GM23338 (cell line): ENCODE data around the gene SV2C. TPM values are rescaled to one million over a fixed set of nuclear protein-coding genes. Genes with fewer than 3 reads are reported as not detected.
"Not testable (repeated sequence)": the region's sequence is repeated elsewhere in the genome, so short reads cannot be mapped to it uniquely, and the experiment has no call there.

Experiments
- ATAC-seq: fragments of 200-7000 bp; cut with Tn5 transposase; 3 replicates; pipeline ENCODE4 v1.9.1; 2020
- DNase-seq: peaks from one replicate; pipeline ENCODE4 v3.0.0-alpha.2; 2015; ENCODE audit warnings: low spot score
- H2AFZ ChIP-seq: fragments of 200-600 bp; sonication (generic); 2 replicates; pipeline ENCODE4 v1.8.0; 2016; ENCODE audit warnings: antibody characterized with exemption, mild to moderate bottlenecking, moderate library complexity
- H3F3A ChIP-seq: fragments of 200-600 bp; sonication (generic); replicated peaks from 2 replicates; pipeline ENCODE4 v1.8.0; 2017; ENCODE audit warnings: antibody characterized with exemption, mixed run types, low read depth
- H3K27ac ChIP-seq: fragments of 200-600 bp; sonication (generic); 2 replicates; pipeline ENCODE4 v1.6.1; 2016; ENCODE audit warnings: low read depth
- H3K27me3 ChIP-seq: fragments of 200-600 bp; sonication (generic); 2 replicates; pipeline ENCODE4 v1.8.0; 2016; ENCODE audit warnings: mild to moderate bottlenecking, mixed run types, moderate library complexity; ENCODE audit not compliant: insufficient read depth
- H3K36me3 ChIP-seq: fragments of 200-600 bp; sonication (generic); 2 replicates; pipeline ENCODE4 v1.8.0; 2016; ENCODE audit warnings: mild to moderate bottlenecking; ENCODE audit not compliant: insufficient read depth
- H3K4me1 ChIP-seq: fragments of 200-600 bp; sonication (generic); 2 replicates; pipeline ENCODE4 v1.8.0; 2016; ENCODE audit warnings: mild to moderate bottlenecking, moderate library complexity; ENCODE audit not compliant: insufficient read depth
- H3K4me2 ChIP-seq: fragments of 200-600 bp; sonication (generic); 2 replicates; pipeline ENCODE4 v1.7.1; 2017; ENCODE audit warnings: mixed run types
- H3K4me3 ChIP-seq: fragments of 200-600 bp; sonication (generic); 2 replicates; pipeline ENCODE4 v1.6.1; 2016; ENCODE audit warnings: mixed run types
- H3K79me2 ChIP-seq: fragments of 200-600 bp; sonication (generic); replicated peaks from 2 replicates; pipeline ENCODE4 v1.8.0; 2017; ENCODE audit warnings: mild to moderate bottlenecking; ENCODE audit not compliant: insufficient read depth
- H3K9me2 ChIP-seq: fragments of 200-600 bp; sonication (generic); 2 replicates; pipeline ENCODE4 v1.8.0; 2017; ENCODE audit not compliant: insufficient read depth
- H4K20me1 ChIP-seq: fragments of 200-600 bp; sonication (generic); replicated peaks from 2 replicates; pipeline ENCODE4 v1.8.0; 2017; ENCODE audit warnings: mild to moderate bottlenecking; ENCODE audit not compliant: insufficient read depth
- H3K27ac Mint-ChIP-seq: 2 replicates; pipeline ENCODE4 v1.8.0; 2020; ENCODE audit warnings: inconsistent platforms, mild to moderate bottlenecking, moderate library complexity, mixed read lengths
- H3K27me3 Mint-ChIP-seq: 3 replicates; pipeline ENCODE4 v1.8.0; 2022; ENCODE audit warnings: low read depth, mild to moderate bottlenecking, moderate library complexity, mixed read lengths, inconsistent platforms; ENCODE audit not compliant: insufficient read depth, poor library complexity
- H3K36me3 Mint-ChIP-seq: 3 replicates; pipeline ENCODE4 v1.8.0; 2021; ENCODE audit warnings: low read depth, mild to moderate bottlenecking, inconsistent platforms, moderate library complexity, mixed read lengths
- H3K4me1 Mint-ChIP-seq: 3 replicates; pipeline ENCODE4 v1.8.0; 2020; ENCODE audit warnings: mild to moderate bottlenecking, inconsistent platforms, mixed read lengths
- H3K4me3 Mint-ChIP-seq: 3 replicates; pipeline ENCODE4 v1.8.0; 2021; ENCODE audit warnings: moderate library complexity, mild to moderate bottlenecking, inconsistent platforms, mixed read lengths
- H3K9me3 Mint-ChIP-seq: 3 replicates; pipeline ENCODE4 v1.8.0; 2020; ENCODE audit warnings: moderate library complexity, mild to moderate bottlenecking, inconsistent platforms, mixed read lengths
- CREB1 ChIP-seq: fragments of 250-450 bp; sonication (Bioruptor Pico); IDR thresholded peaks from 2 replicates; pipeline ENCODE4 v1.5.0; 2020; ENCODE audit warnings: low read depth, mild to moderate bottlenecking, moderate library complexity
- EZH2 ChIP-seq: fragments of 200-600 bp; sonication (generic); IDR thresholded peaks from one replicate; pipeline ENCODE4 v1.8.0; 2017; ENCODE audit warnings: antibody characterized with exemption, mild to moderate bottlenecking, low read depth; ENCODE audit not compliant: unreplicated experiment
- NANOG ChIP-seq: IDR thresholded peaks from 2 replicates; pipeline ENCODE4 v1.6.1; 2016; ENCODE audit warnings: antibody characterized with exemption, borderline replicate concordance
- POLR2AphosphoS5 ChIP-seq: IDR thresholded peaks from 2 replicates; pipeline ENCODE4 v1.6.1; 2016; ENCODE audit warnings: antibody characterized with exemption, low read depth
- STAT1 ChIP-seq: IDR thresholded peaks from one replicate; pipeline ENCODE4 v1.6.1; 2016; ENCODE audit warnings: antibody characterized with exemption; ENCODE audit not compliant: unreplicated experiment
- ZNF114 ChIP-seq: fragments of 250-450 bp; sonication (Bioruptor Pico); IDR thresholded peaks from 2 replicates; pipeline ENCODE4 v1.5.0; 2020; ENCODE audit warnings: mild to moderate bottlenecking, moderate library complexity
- ZNF331 ChIP-seq: fragments of 250-450 bp; sonication (Bioruptor Pico); IDR thresholded peaks from 2 replicates; pipeline ENCODE4 v1.5.0; 2020; ENCODE audit warnings: low read depth, mild to moderate bottlenecking, moderate library complexity
- polyA plus RNA-seq: library from polyadenylated mRNA; unstranded; fragments of >200 nt; fragmentation: Nextera tagmentation; extraction: Ambion mirVana; gene quantifications from 2 replicates; pipeline ENCODE4 v1.2.1, GENCODE V29; 2016
- total RNA-seq: library from RNA; depleted of rRNA; stranded (reverse); fragments of >200 nt; shearing (Covaris generic); gene quantifications from 2 replicates; pipeline ENCODE4 v1.2.3, GENCODE V29; 2014
- TF ChIP-seq, protein P1 (sequence below): IDR thresholded peaks from one replicate; pipeline ENCODE4 v1.6.1; 2018; ENCODE audit warnings: antibody characterized with exemption; ENCODE audit not compliant: unreplicated experiment
- TF ChIP-seq, protein P2 (sequence below): IDR thresholded peaks from 2 replicates; pipeline ENCODE4 v1.6.1; 2016; ENCODE audit warnings: antibody characterized with exemption
- TF ChIP-seq, protein P3 (sequence below), 2 experiments: fragments of 200-600 bp in 1 of 2; sonication (generic) in 1 of 2; conservative IDR thresholded peaks; 2 replicates each; pipeline versions ENCODE4 v1.5.1 to v1.6.1; 2016 to 2017; ENCODE audit warnings: antibody characterized with exemption in 2 of 2, low read depth in 2 of 2, mild to moderate bottlenecking in 2 of 2, moderate library complexity in 1 of 2

Gene SV2C
- total and polyA plus RNA-seq, 2 experiments from 2014 or later: 0.05 to 0.07 TPM

DNA sequence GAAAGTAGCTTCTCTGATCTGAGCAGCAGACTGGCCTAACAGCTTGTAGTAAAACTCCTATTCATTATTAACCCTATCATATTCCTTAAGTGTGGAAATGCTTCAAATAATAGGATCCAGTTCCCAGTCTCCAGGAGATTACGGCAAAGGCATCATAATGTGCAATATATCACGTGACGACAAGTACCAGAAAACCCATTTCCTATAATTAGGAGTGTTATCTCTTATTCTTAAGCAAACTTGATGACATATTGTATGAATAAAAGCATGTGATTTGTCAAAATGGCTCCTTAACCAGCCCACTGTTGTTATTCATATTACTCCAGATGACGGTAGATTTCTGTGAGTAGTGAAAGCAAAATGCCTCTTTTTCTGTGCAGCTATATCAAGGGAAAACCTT, 2.9 kb downstream of the SV2C start:
- ATAC-seq (no peak), DNase-seq (no peak)
- no peaks in the 10 kb centered on the region for H3K9me2 ChIP-seq
- peaks cover 47% of the 10 kb centered on the region for H3K27me3 Mint-ChIP-seq
- no peak overlapping the region for H3K27ac ChIP-seq
- no peak overlapping the region for H3K4me3 ChIP-seq
- H3K4me3 Mint-ChIP-seq: peak overlapping the region; percentile 30; the same call in 1 of the 3 replicates
- no peaks in the 10 kb centered on the region for H3K9me3 Mint-ChIP-seq
- TF ChIP-seq, protein P1, sequence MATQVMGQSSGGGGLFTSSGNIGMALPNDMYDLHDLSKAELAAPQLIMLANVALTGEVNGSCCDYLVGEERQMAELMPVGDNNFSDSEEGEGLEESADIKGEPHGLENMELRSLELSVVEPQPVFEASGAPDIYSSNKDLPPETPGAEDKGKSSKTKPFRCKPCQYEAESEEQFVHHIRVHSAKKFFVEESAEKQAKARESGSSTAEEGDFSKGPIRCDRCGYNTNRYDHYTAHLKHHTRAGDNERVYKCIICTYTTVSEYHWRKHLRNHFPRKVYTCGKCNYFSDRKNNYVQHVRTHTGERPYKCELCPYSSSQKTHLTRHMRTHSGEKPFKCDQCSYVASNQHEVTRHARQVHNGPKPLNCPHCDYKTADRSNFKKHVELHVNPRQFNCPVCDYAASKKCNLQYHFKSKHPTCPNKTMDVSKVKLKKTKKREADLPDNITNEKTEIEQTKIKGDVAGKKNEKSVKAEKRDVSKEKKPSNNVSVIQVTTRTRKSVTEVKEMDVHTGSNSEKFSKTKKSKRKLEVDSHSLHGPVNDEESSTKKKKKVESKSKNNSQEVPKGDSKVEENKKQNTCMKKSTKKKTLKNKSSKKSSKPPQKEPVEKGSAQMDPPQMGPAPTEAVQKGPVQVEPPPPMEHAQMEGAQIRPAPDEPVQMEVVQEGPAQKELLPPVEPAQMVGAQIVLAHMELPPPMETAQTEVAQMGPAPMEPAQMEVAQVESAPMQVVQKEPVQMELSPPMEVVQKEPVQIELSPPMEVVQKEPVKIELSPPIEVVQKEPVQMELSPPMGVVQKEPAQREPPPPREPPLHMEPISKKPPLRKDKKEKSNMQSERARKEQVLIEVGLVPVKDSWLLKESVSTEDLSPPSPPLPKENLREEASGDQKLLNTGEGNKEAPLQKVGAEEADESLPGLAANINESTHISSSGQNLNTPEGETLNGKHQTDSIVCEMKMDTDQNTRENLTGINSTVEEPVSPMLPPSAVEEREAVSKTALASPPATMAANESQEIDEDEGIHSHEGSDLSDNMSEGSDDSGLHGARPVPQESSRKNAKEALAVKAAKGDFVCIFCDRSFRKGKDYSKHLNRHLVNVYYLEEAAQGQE: no peak
- TF ChIP-seq EZH2 (peak; percentile 33), POLR2AphosphoS5 (no peak)
- peaks cover 19% of the 10 kb centered on the region for H3K4me1 ChIP-seq
- no peak overlapping the region for H3K27ac Mint-ChIP-seq
- H3K4me2 ChIP-seq: no peak overlapping the region
- H4K20me1 ChIP-seq: no peaks in the 10 kb centered on the region
- peaks cover 64% of the 10 kb centered on the region for H3K27me3 ChIP-seq
- H3F3A ChIP-seq: 0 out of 2 replicates have a peak, but pooled peaks cover 3% of the 10 kb centered on the region
- no peaks in the 10 kb centered on the region for H3K36me3 ChIP-seq
- peaks cover 8% of the 10 kb centered on the region; the same call in 2 of the 3 replicates for H3K4me1 Mint-ChIP-seq
- no peaks in the 10 kb centered on the region for H3K79me2 ChIP-seq
- no peaks in the 10 kb centered on the region for H3K36me3 Mint-ChIP-seq
- no peak overlapping the region for H2AFZ ChIP-seq

DNA sequence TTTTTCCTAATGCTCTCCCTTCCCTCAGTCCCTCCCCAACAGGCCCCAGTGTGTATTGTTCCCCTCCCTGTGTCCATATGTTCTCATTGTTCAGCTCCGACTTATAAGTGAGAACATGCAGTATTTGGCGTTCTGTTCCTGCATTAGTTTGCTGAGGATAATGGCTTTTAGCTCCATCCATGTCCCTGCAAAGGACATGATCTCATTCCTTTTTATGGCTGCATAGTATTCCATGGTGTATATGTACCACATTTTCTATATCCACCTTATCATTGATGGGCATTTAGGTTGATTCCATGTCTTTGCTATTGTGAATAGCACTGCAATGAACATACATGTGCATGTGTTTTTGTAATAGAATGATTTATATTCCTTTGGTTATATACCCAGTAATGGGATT, 6.0 kb downstream of the SV2C start:
- not testable (repeated sequence) for H3K36me3 ChIP-seq, H3K4me1 Mint-ChIP-seq, H3K79me2 ChIP-seq, DNase-seq, H3K9me3 Mint-ChIP-seq, ATAC-seq, H3K27ac Mint-ChIP-seq, H2AFZ ChIP-seq, H3K4me2 ChIP-seq, H3K36me3 Mint-ChIP-seq, H4K20me1 ChIP-seq, H3K4me3 ChIP-seq, H3K4me3 Mint-ChIP-seq, H3K27ac ChIP-seq, H3K9me2 ChIP-seq, H3F3A ChIP-seq
- H3K27me3 Mint-ChIP-seq: peaks cover 18% of the 10 kb centered on the region
- Histone ChIP-seq H3K4me1 (peaks cover 10% of the 10 kb centered on the region), H3K27me3 (peaks cover 34% of the 10 kb centered on the region)

DNA sequence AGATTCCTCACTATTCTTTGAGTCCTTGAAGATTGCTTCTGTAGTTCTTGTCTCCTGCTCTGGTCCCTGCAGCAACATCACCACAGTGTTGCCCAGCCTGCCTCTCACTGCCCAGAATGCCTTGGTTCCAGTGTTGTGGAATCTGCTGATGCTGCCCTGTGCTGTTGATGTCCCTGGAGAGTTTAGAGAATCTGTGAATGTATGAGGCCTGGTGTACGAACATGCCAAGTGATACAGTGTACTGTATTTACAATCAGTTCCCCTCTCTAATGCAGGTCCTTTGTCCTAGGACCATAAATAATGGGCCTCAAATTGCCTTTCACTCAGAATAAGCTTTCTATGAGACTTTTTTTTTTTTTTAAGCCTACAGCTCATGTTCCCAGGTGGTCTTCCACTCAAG, 8.2 kb downstream of the SV2C start:
- H3K4me3 Mint-ChIP-seq: no peak overlapping the region
- H3K4me2 ChIP-seq: no peak overlapping the region
- H3K36me3 ChIP-seq: no peaks in the 10 kb centered on the region
- H3F3A ChIP-seq: no peaks in the 10 kb centered on the region
- DNase-seq (no peak), ATAC-seq (no peak)
- peak overlapping the region; percentile 48; the same call in 1 of the 2 replicates for H2AFZ ChIP-seq
- no peak overlapping the region for H3K27ac Mint-ChIP-seq
- H3K4me1 Mint-ChIP-seq: no peaks in the 10 kb centered on the region
- H4K20me1 ChIP-seq: no peaks in the 10 kb centered on the region
- H3K36me3 Mint-ChIP-seq: no peaks in the 10 kb centered on the region
- H3K9me3 Mint-ChIP-seq: no peaks in the 10 kb centered on the region
- H3K79me2 ChIP-seq: no peaks in the 10 kb centered on the region
- no peak overlapping the region for H3K4me3 ChIP-seq
- no peaks in the 10 kb centered on the region for H3K4me1 ChIP-seq
- H3K27ac ChIP-seq: no peak overlapping the region
- H3K27me3 ChIP-seq: peaks cover 14% of the 10 kb centered on the region
- no peaks in the 10 kb centered on the region for H3K27me3 Mint-ChIP-seq
- H3K9me2 ChIP-seq: no peaks in the 10 kb centered on the region
- TF ChIP-seq, protein P2, sequence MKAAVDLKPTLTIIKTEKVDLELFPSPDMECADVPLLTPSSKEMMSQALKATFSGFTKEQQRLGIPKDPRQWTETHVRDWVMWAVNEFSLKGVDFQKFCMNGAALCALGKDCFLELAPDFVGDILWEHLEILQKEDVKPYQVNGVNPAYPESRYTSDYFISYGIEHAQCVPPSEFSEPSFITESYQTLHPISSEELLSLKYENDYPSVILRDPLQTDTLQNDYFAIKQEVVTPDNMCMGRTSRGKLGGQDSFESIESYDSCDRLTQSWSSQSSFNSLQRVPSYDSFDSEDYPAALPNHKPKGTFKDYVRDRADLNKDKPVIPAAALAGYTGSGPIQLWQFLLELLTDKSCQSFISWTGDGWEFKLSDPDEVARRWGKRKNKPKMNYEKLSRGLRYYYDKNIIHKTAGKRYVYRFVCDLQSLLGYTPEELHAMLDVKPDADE: no peak
- TF ChIP-seq STAT1 (no peak), ZNF114 (no peak), POLR2AphosphoS5 (no peak), NANOG (no peak), CREB1 (CRISPR knock-in tag) (no peak), ZNF331 (CRISPR knock-in tag) (no peak), EZH2 (no peak)
- TF ChIP-seq, protein P3, sequence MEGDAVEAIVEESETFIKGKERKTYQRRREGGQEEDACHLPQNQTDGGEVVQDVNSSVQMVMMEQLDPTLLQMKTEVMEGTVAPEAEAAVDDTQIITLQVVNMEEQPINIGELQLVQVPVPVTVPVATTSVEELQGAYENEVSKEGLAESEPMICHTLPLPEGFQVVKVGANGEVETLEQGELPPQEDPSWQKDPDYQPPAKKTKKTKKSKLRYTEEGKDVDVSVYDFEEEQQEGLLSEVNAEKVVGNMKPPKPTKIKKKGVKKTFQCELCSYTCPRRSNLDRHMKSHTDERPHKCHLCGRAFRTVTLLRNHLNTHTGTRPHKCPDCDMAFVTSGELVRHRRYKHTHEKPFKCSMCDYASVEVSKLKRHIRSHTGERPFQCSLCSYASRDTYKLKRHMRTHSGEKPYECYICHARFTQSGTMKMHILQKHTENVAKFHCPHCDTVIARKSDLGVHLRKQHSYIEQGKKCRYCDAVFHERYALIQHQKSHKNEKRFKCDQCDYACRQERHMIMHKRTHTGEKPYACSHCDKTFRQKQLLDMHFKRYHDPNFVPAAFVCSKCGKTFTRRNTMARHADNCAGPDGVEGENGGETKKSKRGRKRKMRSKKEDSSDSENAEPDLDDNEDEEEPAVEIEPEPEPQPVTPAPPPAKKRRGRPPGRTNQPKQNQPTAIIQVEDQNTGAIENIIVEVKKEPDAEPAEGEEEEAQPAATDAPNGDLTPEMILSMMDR (conservative IDR thresholded peaks at IDR 0.05; ENCODE audit: low read depth in 2 of 2): no peak
